ENCODE data around the gene ARHGAP6.
"Not testable (repeated sequence)": the region's sequence is repeated elsewhere in the genome, so short reads cannot be mapped to it uniquely, and the experiment has no call there.

- not testable (repeated sequence) for TF ChIP-seq CTCF, POLR2A (IDR thresholded peaks at IDR 0.05)
Observed at GRCh38 chrX:11614253-11614652, 51.5 kb downstream of the ARHGAP6 start.

All from Peyer's patch (tissue), 4 donors.